Spleen (tissue), 11 donors: Measurements from ENCODE around the gene PPFIA2. TPM values are rescaled to one million over a fixed set of nuclear protein-coding genes. Genes with fewer than 3 reads are reported as not detected.

ENCODE experiments used
- DNase-seq: peaks from one replicate; pipeline ENCODE4 v3.0.0-alpha.2; 2020
- H3K27ac ChIP-seq, 8 donors: fragments of 200-600 bp; sonication (generic) in 7 of 8; 1 replicate in 4 of 8; 2 replicates in 4 of 8; pipeline versions ENCODE4 v1.5.0 to v1.8.0; 2016 to 2021; ENCODE audit warnings: inconsistent platforms in 4 of 8, mild to moderate bottlenecking in 4 of 8, moderate library complexity in 1 of 8
- H3K27me3 ChIP-seq, 7 donors: fragments of 200-600 bp; sonication (generic) in 6 of 7; replicated peaks in 1 of 7; 1 replicate in 4 of 7; 2 replicates in 3 of 7; pipeline versions ENCODE4 v1.5.0 to v1.8.0; 2016 to 2021; ENCODE audit warnings: inconsistent platforms in 3 of 7, mild to moderate bottlenecking in 1 of 7
- H3K36me3 ChIP-seq, 6 donors: fragments of 200-600 bp; sonication (generic) in 5 of 6; 1 replicate in 4 of 6; 2 replicates in 2 of 6; pipeline versions ENCODE4 v1.5.0 to v1.8.0; 2016 to 2021; ENCODE audit warnings: inconsistent platforms in 2 of 6
- H3K4me1 ChIP-seq, 6 donors: fragments of 200-600 bp; sonication (generic) in 5 of 6; 1 replicate in 3 of 6; 2 replicates in 3 of 6; pipeline versions ENCODE4 v1.5.0 to v1.8.0; 2016 to 2021; ENCODE audit warnings: inconsistent platforms in 3 of 6
- H3K4me3 ChIP-seq, 8 donors: fragments of 200-600 bp; sonication (generic) in 7 of 8; 1 replicate in 4 of 8; 2 replicates in 4 of 8; pipeline versions ENCODE4 v1.5.0 to v1.8.0; 2016 to 2021; ENCODE audit warnings: inconsistent platforms in 4 of 8, mild to moderate bottlenecking in 4 of 8, moderate library complexity in 2 of 8
- H3K9me3 ChIP-seq, 8 donors: fragments of 200-600 bp; sonication (generic) in 7 of 8; 1 replicate in 4 of 8; 2 replicates in 4 of 8; pipeline versions ENCODE4 v1.5.0 to v1.8.0; 2016 to 2021; ENCODE audit warnings: inconsistent platforms in 4 of 8
- POLR2A ChIP-seq, 3 donors: fragments of 450-650 bp; IDR thresholded peaks; one replicate each; pipeline ENCODE4 v1.5.1; 2017; ENCODE audit warnings: antibody characterized with exemption in 3 of 3, mild to moderate bottlenecking in 1 of 3
- POLR2AphosphoS5 ChIP-seq, 3 donors: sonication (generic); formaldehyde crosslinking; IDR thresholded peaks; one replicate each; pipeline ENCODE4 v1.5.1; 2017; ENCODE audit warnings: antibody characterized with exemption in 3 of 3
- WGBS, 5 donors: extraction: QIAGEN DNeasy Blood & Tissue Kit in 3 of 5; methylation state at CpG; one replicate each; pipeline versions ENCODE4 v1.1.5 to v1.1.7; 2013 to 2018; 5-methylcytosine and 5-hydroxymethylcytosine counted together
- intact Hi-C: fragments of 100-400 bp; cut with DNase I; formaldehyde crosslinking; loops from one replicate; pipeline ENCODE4 v1.15.0; 2023; ENCODE audit warnings: low total_unique reads
- polyA plus RNA-seq, 3 donors: library from polyadenylated mRNA; stranded (reverse); fragments of 200-250 nt; gene quantifications; one replicate each; pipeline ENCODE4 v1.2.1, GENCODE V29; 2013
- total RNA-seq, 7 donors: library from RNA; depleted of rRNA in 3 of 7; stranded (reverse); fragments of >200 nt in 3 of 7; fragmentation: NEBNext Ultra II Directional in 4 of 7; extraction: Animal tissue kit (Norgen Biotek cat#: 25700) in 4 of 7; gene quantifications; one replicate each; pipeline versions ENCODE4 v1.1.0 to v1.2.1, GENCODE V29; 2016 to 2021
- TF ChIP-seq, protein P1 (sequence below), 11 experiments: fragments of 200-600 bp in 7 of 11; fragments of 450-650 bp in 4 of 11; sonication (generic) in 4 of 11; IDR thresholded peaks in 8 of 11; conservative IDR thresholded peaks in 3 of 11; 1 replicate in 7 of 11; 2 replicates in 4 of 11; pipeline versions ENCODE4 v1.4.0 to v1.8.0; 2016 to 2021; ENCODE audit warnings: antibody characterized with exemption in 11 of 11, inconsistent platforms in 4 of 11, mild to moderate bottlenecking in 1 of 11
- donor health status: healthy with polysubstance abuse.
- donor health status: DM: no; HTN: no; CAD: no; lungs with moderate emphysema.
- donor health status: DM: no; HTN: no; CAD: no.
- donor health status: Bipolar disorder and iron deficiency.
- donor health status: healthy.
- donor health status: DM: no; HTN: no; CAD: no.
- donor health status: DM: yes; HTN: yes; CAD: no.

The PPFIA2 gene
- total and polyA plus RNA-seq, 10 donors = 0.04 to 1.1 (median 0.27) TPM; not detected in 2

DNA sequence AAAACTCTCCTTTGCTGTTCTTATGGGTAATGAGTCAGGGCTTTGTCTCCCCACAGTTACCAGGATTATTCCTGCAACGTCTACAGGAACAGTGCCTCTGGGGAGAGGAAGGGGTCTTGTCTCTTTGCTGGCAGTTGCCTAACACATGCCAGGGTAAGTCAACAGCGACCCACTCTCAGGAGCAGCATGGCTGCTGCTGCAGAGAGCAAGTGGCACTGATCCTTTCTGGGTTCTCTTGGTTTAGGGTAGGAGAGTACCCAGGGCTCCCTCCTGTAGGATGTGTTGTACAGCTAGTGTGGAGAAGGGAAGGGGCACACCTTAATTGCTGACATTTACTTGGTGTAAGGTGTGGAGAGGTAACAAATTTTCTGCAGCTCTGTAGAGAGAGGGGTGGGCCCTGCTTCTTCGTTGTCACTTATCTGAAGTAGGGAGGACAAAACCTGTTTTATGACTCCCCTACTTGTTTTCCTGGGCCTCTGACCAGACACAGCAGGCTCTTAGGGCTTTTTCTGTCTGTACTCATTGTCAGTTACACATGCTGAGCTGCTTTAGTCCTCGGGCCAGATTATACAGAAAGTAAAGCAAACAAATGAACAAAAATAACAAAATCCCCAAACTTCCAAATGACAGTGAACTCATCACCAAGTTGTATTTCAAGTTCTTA lies 513.1 kb downstream of the PPFIA2 start:
- no peak overlapping the region for H3K4me3 ChIP-seq
- H3K9me3 ChIP-seq = peaks cover 0 to 11% (median 2%) of the 10 kb centered on the region in 8 donors
- intact Hi-C loops = no loop called here
- no peak for TF ChIP-seq POLR2AphosphoS5 (IDR thresholded peaks at IDR 0.05)
- TF ChIP-seq POLR2A (IDR thresholded peaks at IDR 0.05) = no peak
- TF ChIP-seq, protein P1, sequence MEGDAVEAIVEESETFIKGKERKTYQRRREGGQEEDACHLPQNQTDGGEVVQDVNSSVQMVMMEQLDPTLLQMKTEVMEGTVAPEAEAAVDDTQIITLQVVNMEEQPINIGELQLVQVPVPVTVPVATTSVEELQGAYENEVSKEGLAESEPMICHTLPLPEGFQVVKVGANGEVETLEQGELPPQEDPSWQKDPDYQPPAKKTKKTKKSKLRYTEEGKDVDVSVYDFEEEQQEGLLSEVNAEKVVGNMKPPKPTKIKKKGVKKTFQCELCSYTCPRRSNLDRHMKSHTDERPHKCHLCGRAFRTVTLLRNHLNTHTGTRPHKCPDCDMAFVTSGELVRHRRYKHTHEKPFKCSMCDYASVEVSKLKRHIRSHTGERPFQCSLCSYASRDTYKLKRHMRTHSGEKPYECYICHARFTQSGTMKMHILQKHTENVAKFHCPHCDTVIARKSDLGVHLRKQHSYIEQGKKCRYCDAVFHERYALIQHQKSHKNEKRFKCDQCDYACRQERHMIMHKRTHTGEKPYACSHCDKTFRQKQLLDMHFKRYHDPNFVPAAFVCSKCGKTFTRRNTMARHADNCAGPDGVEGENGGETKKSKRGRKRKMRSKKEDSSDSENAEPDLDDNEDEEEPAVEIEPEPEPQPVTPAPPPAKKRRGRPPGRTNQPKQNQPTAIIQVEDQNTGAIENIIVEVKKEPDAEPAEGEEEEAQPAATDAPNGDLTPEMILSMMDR (IDR thresholded peaks at IDR 0.05 in 8 of 11, conservative IDR thresholded peaks at IDR 0.05 in 3 of 11) = no peak
- H3K27me3 ChIP-seq = no peaks in the 10 kb centered on the region
- WGBS, 5 donors = 40 to 60% (median 56%) methylated on average over 4 of the region's 4 CpGs
- H3K36me3 ChIP-seq = no peaks in the 10 kb centered on the region
- H3K4me1 ChIP-seq = no peaks in the 10 kb centered on the region
- DNase-seq = no peak
- no peak overlapping the region for H3K27ac ChIP-seq

DNA sequence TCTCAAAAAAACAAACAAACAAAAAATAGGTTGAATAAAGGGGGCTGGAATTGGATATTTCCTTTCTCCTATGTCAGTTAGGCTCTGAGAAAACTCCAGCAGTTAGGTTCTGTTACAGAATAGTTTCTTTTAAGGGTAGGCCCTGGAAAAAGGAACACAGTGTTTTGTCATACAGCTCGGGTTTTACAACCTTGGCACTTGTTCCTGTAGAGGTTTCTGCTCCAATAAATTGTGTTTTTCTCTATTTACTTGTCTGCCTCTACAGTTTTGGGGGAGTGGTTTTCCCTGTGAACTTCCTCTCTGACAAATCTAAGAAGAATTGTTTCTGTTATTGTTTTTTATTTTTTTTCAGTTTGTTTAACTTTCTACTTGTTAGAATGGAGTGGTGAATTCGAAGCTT lies 513.7 kb downstream of the PPFIA2 start:
- no peaks in the 10 kb centered on the region for H3K36me3 ChIP-seq
- intact Hi-C loops = no loop called here
- H3K27me3 ChIP-seq = no peaks in the 10 kb centered on the region
- DNase-seq = no peak
- TF ChIP-seq POLR2AphosphoS5 (IDR thresholded peaks at IDR 0.05) (no peak), POLR2A (IDR thresholded peaks at IDR 0.05) (no peak)
- TF ChIP-seq, protein P1 (IDR thresholded peaks at IDR 0.05 in 8 of 11, conservative IDR thresholded peaks at IDR 0.05 in 3 of 11) = no peak
- WGBS, 5 donors = 27 to 37% (median 28%) methylated on average over 2 of the region's 2 CpGs
- peaks cover 0 to 11% (median 2%) of the 10 kb centered on the region in 8 donors for H3K9me3 ChIP-seq
- no peak overlapping the region for H3K27ac ChIP-seq
- no peaks in the 10 kb centered on the region for H3K4me1 ChIP-seq
- H3K4me3 ChIP-seq = no peak overlapping the region

DNA sequence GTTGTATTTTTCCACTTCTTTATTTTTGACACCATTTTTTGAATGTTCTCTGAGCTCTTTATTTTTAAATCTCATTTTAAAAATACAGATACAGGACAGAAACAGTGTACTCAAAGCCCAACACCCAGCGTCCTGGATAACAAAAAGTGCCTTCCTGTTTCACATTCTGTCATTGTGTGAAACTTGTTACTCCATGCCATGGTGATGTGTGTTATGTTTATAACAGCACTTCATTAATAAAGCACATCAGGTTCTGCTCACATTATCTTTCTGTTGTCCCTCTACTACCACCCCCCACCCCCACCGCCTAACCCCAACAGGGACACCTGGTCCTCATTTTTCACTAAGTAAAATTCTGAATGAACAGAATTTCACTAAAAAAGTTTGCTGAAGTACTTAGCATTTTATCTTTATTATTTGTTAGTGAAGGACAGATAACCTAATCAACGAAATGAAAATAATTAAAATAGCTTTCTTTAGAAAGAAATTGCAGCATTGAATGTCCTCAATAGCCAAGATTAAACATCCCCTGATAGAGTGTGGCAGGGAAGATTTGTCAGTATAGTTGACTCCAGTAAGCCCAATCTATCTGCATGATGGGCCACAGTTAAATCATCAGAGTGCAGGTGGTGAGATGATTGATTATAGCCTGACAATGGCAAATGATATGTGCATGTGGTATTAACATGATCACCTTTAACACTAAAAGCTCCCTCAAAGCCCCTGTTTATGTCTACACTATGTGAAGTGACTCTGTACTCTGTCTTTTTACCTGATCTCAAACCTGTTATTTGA lies 527.4 kb downstream of the PPFIA2 start:
- Histone ChIP-seq H3K9me3 (no peaks in the 10 kb centered on the region), H3K36me3 (no peaks in the 10 kb centered on the region), H3K27ac (no peak overlapping the region), H3K4me1 (no peaks in the 10 kb centered on the region), H3K27me3 (no peaks in the 10 kb centered on the region), H3K4me3 (no peak overlapping the region)
- TF ChIP-seq POLR2AphosphoS5 (IDR thresholded peaks at IDR 0.05) = no peak
- no peak for TF ChIP-seq POLR2A (IDR thresholded peaks at IDR 0.05)
- TF ChIP-seq, protein P1 (IDR thresholded peaks at IDR 0.05 in 8 of 11, conservative IDR thresholded peaks at IDR 0.05 in 3 of 11) = no peak
- no peak for DNase-seq
- intact Hi-C loops = no loop called here
- WGBS, 5 donors = 69 to 78% (median 71%) methylated on average over 3 of the region's 3 CpGs

DNA sequence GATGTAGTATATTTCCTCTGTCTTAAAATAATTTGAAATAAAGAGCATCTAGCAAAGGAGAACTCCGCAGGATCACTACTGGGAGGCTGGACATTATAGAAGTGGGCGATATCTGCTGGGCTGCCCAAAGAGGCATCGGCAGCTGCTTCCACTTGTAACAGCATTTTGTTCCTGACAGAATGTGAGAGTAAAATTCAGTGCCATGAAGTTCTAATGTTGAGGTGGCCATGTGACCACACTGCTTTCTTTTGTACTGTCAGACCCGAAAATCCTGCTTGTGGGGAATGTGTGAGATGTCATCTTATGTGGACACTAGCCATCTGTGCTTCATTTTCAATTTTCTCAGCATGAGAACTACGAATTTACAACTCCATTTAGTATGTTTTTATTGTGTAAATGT lies 529.4 kb downstream of the PPFIA2 start:
- no peak for DNase-seq
- intact Hi-C loops = no loop called here
- Histone ChIP-seq H3K9me3 (no peaks in the 10 kb centered on the region), H3K4me3 (no peak overlapping the region), H3K27me3 (no peaks in the 10 kb centered on the region), H3K4me1 (no peaks in the 10 kb centered on the region), H3K27ac (no peak overlapping the region), H3K36me3 (no peaks in the 10 kb centered on the region)
- WGBS, 5 donors = 57 to 69% (median 65%) methylated on average over 5 of the region's 5 CpGs
- no peak for TF ChIP-seq POLR2AphosphoS5 (IDR thresholded peaks at IDR 0.05)
- no peak for TF ChIP-seq POLR2A (IDR thresholded peaks at IDR 0.05)
- TF ChIP-seq, protein P1 (IDR thresholded peaks at IDR 0.05 in 8 of 11, conservative IDR thresholded peaks at IDR 0.05 in 3 of 11) = no peak
